Fibroblast of peridontal ligament (primary cell): ENCODE results near the gene MUC5AC.
"Not testable (repeated sequence)": the region's sequence is repeated elsewhere in the genome, so short reads cannot be mapped to it uniquely, and the experiment has no call there.

ENCODE experiments used
- DNase-seq: peaks from one replicate; pipeline ENCODE4 v3.0.0-alpha.2; 2010; ENCODE audit errors: extremely low read depth

MUC5AC gene

GRCh38 chr11:1148752-1149180, 9.0 kb upstream of the MUC5AC start:
- no peak for DNase-seq

- DNase-seq = no peak
These were observed 8.2 kb upstream of the MUC5AC start for GRCh38 chr11:1149545-1149944.

- no peak for DNase-seq
These were observed 7.6 kb upstream of the MUC5AC start for GRCh38 chr11:1150116-1150515.

GRCh38 chr11:1150769-1151365, 6.9 kb upstream of the MUC5AC start:
- DNase-seq = peak; percentile 42

- no peak for DNase-seq
These were observed 6.1 kb upstream of the MUC5AC start for GRCh38 chr11:1151366-1152315.

GRCh38 chr11:1152316-1153104, 5.2 kb upstream of the MUC5AC start:
- no peak for DNase-seq

- no peak for DNase-seq
These were observed 4.4 kb upstream of the MUC5AC start for GRCh38 chr11:1153105-1153950.

GRCh38 chr11:1153951-1154493, 3.7 kb upstream of the MUC5AC start:
- DNase-seq = peak; percentile 85

GRCh38 chr11:1154656-1155055, 3.1 kb upstream of the MUC5AC start:
- not testable (repeated sequence) for DNase-seq

GRCh38 chr11:1155274-1155693, 2.5 kb upstream of the MUC5AC start:
- no peak for DNase-seq

GRCh38 chr11:1156506-1157340, 1.0 kb upstream of the MUC5AC start:
- DNase-seq = no peak

GRCh38 chr11:1157341-1157644, 460 bp upstream of the MUC5AC start:
- no peak for DNase-seq

GRCh38 chr11:1158681-1159487, 1.1 kb downstream of the MUC5AC start:
- no peak for DNase-seq

GRCh38 chr11:1159488-1160220, 1.9 kb downstream of the MUC5AC start:
- DNase-seq = not testable (repeated sequence)

- no peak for DNase-seq
These were observed 2.7 kb downstream of the MUC5AC start for GRCh38 chr11:1160231-1161101.

- DNase-seq = no peak
These were observed 3.8 kb downstream of the MUC5AC start for GRCh38 chr11:1161410-1162137.

GRCh38 chr11:1162138-1162475, 4.4 kb downstream of the MUC5AC start:
- DNase-seq = no peak
